Measurements from ENCODE around the gene CSNK1A1L. TPM values are rescaled to one million over a fixed set of nuclear protein-coding genes. Genes with fewer than 3 reads are reported as not detected.

CSNK1A1L gene
- total RNA-seq, 1 experiment from 2014 or later = not detected

DNA sequence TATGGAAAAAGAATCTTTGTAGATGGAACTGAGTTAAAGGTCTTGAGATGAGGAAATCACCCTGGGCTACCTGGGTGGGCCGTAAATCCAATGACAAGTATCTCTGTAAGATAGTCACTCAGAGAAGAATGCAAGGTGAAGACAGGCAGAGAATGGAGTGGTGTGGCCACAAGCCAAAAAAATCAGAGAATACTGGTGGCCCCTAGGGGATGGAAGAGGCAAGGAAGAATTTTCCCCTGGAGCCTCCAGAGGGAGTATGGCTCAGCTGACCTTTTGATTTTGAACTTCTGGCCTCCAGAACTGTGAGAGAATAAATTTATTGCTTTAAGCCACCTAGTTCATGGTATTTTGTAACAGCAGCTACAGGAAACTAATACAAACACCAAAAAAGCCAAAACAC lies 32.7 kb upstream of the CSNK1A1L start:
- Histone ChIP-seq H3K79me2 (ENCODE audit: insufficient read depth, low read length) (no peaks in the 10 kb centered on the region), H3K9me3 (ENCODE audit: control insufficient read depth in 1 of 2, insufficient read depth in 1 of 2, low read depth in 1 of 2, low read length in 2 of 2) (no peaks in the 10 kb centered on the region), H3K4me2 (ENCODE audit: low read length) (no peak overlapping the region), H3K9ac (ENCODE audit: low read length) (no peak overlapping the region), H2AFZ (ENCODE audit: low read depth, low read length, poor library complexity, severe bottlenecking) (no peak overlapping the region), H3K36me3 (ENCODE audit: control insufficient read depth in 1 of 2, insufficient read depth in 2 of 2, low read length in 2 of 2) (no peaks in the 10 kb centered on the region), H3K27me3 (ENCODE audit: insufficient read depth, low read length) (no peaks in the 10 kb centered on the region), H4K20me1 (ENCODE audit: insufficient read depth) (no peaks in the 10 kb centered on the region), H3K27ac (ENCODE audit: low read depth, low read length) (no peak overlapping the region), H3K4me3 (replicated peaks in 1 of 2; ENCODE audit: low read depth in 1 of 2, low read length in 2 of 2) (no peak overlapping the region), H3K4me1 (ENCODE audit: control insufficient read depth in 1 of 2, insufficient read depth in 2 of 2, low read length in 2 of 2) (no peaks in the 10 kb centered on the region), H3K9me2 (ENCODE audit: insufficient read depth) (no peaks in the 10 kb centered on the region)
- ChIA-PET RAD21 (ENCODE audit: low non-redundant PET in 1 of 2, low total read pairs in 2 of 2, uncharacterized antibody in 2 of 2, unreplicated experiment in 2 of 2) (no interaction called here), CTCF (no interaction called here), POLR2A (no interaction called here)
- no TSS peak for BruUV-seq (replicated peaks)
- TF ChIP-seq, protein P1, sequence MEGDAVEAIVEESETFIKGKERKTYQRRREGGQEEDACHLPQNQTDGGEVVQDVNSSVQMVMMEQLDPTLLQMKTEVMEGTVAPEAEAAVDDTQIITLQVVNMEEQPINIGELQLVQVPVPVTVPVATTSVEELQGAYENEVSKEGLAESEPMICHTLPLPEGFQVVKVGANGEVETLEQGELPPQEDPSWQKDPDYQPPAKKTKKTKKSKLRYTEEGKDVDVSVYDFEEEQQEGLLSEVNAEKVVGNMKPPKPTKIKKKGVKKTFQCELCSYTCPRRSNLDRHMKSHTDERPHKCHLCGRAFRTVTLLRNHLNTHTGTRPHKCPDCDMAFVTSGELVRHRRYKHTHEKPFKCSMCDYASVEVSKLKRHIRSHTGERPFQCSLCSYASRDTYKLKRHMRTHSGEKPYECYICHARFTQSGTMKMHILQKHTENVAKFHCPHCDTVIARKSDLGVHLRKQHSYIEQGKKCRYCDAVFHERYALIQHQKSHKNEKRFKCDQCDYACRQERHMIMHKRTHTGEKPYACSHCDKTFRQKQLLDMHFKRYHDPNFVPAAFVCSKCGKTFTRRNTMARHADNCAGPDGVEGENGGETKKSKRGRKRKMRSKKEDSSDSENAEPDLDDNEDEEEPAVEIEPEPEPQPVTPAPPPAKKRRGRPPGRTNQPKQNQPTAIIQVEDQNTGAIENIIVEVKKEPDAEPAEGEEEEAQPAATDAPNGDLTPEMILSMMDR (IDR thresholded peaks at IDR 0.05 in 2 of 3, conservative IDR thresholded peaks at IDR 0.05 in 1 of 3; ENCODE audit: borderline replicate concordance in 1 of 3, insufficient read depth in 1 of 3, low read depth in 2 of 3, low read length in 2 of 3) = peak; percentile 4 to 41 (median 40); a peak in 4 of 6 replicates
- no peak for TF ChIP-seq SRF (IDR thresholded peaks at IDR 0.05; ENCODE audit: low read depth)
- DNase-seq (ENCODE audit: low read depth, low spot score) (peak; percentile 1), ATAC-seq (peak; percentile 65; the same call in 1 of the 2 replicates)
- intact Hi-C loops (cut with micrococcal nuclease) = no loop called here

DNA sequence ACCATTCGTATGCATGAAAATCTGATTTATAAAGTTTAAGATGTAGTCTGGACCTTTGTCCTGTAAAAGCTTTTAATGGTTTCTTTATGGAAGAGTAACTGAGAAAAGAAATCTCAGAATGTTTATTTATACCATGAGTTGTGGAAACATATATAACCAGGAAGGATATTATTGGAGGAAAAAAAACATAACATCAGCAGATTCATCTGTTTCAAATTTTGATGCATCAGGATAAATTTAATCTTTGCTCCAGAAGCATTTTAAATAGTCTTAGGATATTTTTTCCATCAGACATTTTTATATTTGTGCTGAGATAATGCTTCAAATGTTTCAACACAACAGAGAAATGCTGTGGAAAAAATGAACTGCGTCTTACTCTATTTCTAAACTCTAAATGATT lies 31.2 kb upstream of the CSNK1A1L start:
- no TSS peak for BruUV-seq (replicated peaks)
- Histone ChIP-seq H3K27ac (ENCODE audit: low read depth, low read length) (no peak overlapping the region), H3K9me3 (ENCODE audit: control insufficient read depth in 1 of 2, insufficient read depth in 1 of 2, low read depth in 1 of 2, low read length in 2 of 2) (no peaks in the 10 kb centered on the region), H2AFZ (ENCODE audit: low read depth, low read length, poor library complexity, severe bottlenecking) (no peak overlapping the region), H3K4me3 (replicated peaks in 1 of 2; ENCODE audit: low read depth in 1 of 2, low read length in 2 of 2) (no peak overlapping the region), H4K20me1 (ENCODE audit: insufficient read depth) (no peaks in the 10 kb centered on the region), H3K79me2 (ENCODE audit: insufficient read depth, low read length) (no peaks in the 10 kb centered on the region), H3K4me1 (ENCODE audit: control insufficient read depth in 1 of 2, insufficient read depth in 2 of 2, low read length in 2 of 2) (no peaks in the 10 kb centered on the region), H3K4me2 (ENCODE audit: low read length) (no peak overlapping the region), H3K36me3 (ENCODE audit: control insufficient read depth in 1 of 2, insufficient read depth in 2 of 2, low read length in 2 of 2) (no peaks in the 10 kb centered on the region), H3K27me3 (ENCODE audit: insufficient read depth, low read length) (no peaks in the 10 kb centered on the region), H3K9ac (ENCODE audit: low read length) (no peak overlapping the region), H3K9me2 (ENCODE audit: insufficient read depth) (no peaks in the 10 kb centered on the region)
- DNase-seq (ENCODE audit: low read depth, low spot score) (no peak), ATAC-seq (no peak)
- ChIA-PET CTCF (no interaction called here), RAD21 (ENCODE audit: low non-redundant PET in 1 of 2, low total read pairs in 2 of 2, uncharacterized antibody in 2 of 2, unreplicated experiment in 2 of 2) (no interaction called here), POLR2A (no interaction called here)
- TF ChIP-seq SP1 (IDR thresholded peaks at IDR 0.05; ENCODE audit: low read depth) = no peak
- no peak for TF ChIP-seq SRF (IDR thresholded peaks at IDR 0.05; ENCODE audit: low read depth)
- TF ChIP-seq EGR1 (IDR thresholded peaks at IDR 0.05; ENCODE audit: low read depth) = no peak
- TF ChIP-seq SIN3A (IDR thresholded peaks at IDR 0.05; ENCODE audit: low read depth) = no peak
- TF ChIP-seq EZH2phosphoT487 (IDR thresholded peaks at IDR 0.05; ENCODE audit: borderline replicate concordance) = no peak
- TF ChIP-seq, protein P2, sequence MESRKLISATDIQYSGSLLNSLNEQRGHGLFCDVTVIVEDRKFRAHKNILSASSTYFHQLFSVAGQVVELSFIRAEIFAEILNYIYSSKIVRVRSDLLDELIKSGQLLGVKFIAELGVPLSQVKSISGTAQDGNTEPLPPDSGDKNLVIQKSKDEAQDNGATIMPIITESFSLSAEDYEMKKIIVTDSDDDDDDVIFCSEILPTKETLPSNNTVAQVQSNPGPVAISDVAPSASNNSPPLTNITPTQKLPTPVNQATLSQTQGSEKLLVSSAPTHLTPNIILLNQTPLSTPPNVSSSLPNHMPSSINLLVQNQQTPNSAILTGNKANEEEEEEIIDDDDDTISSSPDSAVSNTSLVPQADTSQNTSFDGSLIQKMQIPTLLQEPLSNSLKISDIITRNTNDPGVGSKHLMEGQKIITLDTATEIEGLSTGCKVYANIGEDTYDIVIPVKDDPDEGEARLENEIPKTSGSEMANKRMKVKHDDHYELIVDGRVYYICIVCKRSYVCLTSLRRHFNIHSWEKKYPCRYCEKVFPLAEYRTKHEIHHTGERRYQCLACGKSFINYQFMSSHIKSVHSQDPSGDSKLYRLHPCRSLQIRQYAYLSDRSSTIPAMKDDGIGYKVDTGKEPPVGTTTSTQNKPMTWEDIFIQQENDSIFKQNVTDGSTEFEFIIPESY (IDR thresholded peaks at IDR 0.05; ENCODE audit: extremely low read depth, insufficient replicate concordance, low read length) = no peak
- TF ChIP-seq ZNF274 (IDR thresholded peaks at IDR 0.05; ENCODE audit: low read depth, low read length) = no peak
- TF ChIP-seq TCF7L2 (IDR thresholded peaks at IDR 0.05; ENCODE audit: borderline replicate concordance, extremely low read depth, insufficient read depth, insufficient read length) = no peak
- TF ChIP-seq, protein P1 (IDR thresholded peaks at IDR 0.05 in 2 of 3, conservative IDR thresholded peaks at IDR 0.05 in 1 of 3; ENCODE audit: borderline replicate concordance in 1 of 3, insufficient read depth in 1 of 3, low read depth in 2 of 3, low read length in 2 of 3) = no peak
- no peak for TF ChIP-seq ELF1 (IDR thresholded peaks at IDR 0.05; ENCODE audit: borderline replicate concordance, low read depth)
- TF ChIP-seq EZH2 (IDR thresholded peaks at IDR 0.05) = no peak
- intact Hi-C loops (cut with micrococcal nuclease) = no loop called here
